ENCODE results near the gene CFAP58.

CFAP58 gene

GRCh38 chr10:104334965-104335650 lies 18.5 kb upstream of the CFAP58 start:
- Mint-ChIP-seq H3K4me3 (peak overlapping the region; percentile 97), H3K36me3 (ENCODE audit: low read depth) (peaks cover 22% of the 10 kb centered on the region), H3K4me1 (ENCODE audit: low read depth) (peaks cover 69% of the 10 kb centered on the region), H3K9me3 (no peaks in the 10 kb centered on the region), H3K27ac (peak overlapping the region; percentile 23), H3K27me3 (ENCODE audit: low read depth) (peaks cover 2% of the 10 kb centered on the region)
- no peak for DNase-seq (ENCODE audit: low spot score)

DNA sequence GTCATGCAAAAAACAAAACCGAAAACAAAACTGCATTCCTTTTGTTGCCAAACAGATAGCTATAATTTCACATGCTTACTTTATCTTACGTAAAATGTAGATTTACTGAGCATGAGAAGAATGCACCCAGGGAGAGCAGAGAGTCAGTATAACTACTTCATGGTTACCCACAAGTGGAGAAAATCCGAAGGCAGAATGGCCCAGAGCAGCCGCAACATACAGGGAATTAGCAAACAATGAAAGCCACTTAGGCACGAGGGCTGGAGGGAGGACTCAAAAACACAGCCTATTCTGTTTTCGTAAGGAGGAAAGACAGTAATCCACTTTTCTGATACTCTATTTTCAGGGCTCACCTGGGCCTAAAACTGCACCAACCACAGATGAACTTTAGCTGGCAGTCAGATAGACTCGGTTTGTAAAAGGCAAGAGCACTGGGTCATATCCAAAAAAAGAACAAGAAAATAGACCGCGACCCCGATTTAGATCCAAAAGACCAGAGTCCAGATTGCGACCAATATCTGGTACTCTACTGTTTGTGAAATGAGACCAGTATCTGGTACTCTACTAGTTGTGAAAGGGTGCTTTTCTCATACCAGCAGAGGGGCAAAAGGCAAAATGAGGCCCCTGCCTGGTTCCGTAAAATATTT lies 16.7 kb upstream of the CFAP58 start:
- Mint-ChIP-seq H3K4me1 (ENCODE audit: low read depth) (peaks cover 54% of the 10 kb centered on the region), H3K9me3 (no peaks in the 10 kb centered on the region)
- no peak for DNase-seq (ENCODE audit: low spot score)

DNA sequence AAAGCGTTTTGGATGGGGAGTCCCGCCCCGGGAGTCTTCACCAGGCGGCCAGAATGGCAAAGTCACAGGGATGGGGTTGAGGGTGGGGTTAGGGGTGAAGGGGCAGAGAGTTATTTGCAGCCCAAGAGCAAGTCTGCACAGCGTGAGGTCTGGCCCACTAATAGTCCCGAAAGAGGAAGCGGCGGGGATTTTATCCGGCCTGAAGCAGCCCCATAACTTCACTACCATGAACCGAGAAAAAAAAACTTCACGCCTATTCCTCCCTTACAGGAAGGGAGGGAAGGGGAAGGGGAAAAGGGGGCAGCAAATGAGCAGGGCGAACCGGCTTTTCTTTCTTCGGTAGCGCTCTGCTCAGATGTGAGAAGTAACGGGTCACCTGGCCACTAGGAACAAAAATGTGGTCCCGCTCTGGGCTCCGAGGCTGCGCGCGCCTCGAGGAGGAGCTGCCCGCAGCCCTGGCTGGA lies 16.1 kb upstream of the CFAP58 start:
- no peak for DNase-seq (ENCODE audit: low spot score)
- no peaks in the 10 kb centered on the region for H3K9me3 Mint-ChIP-seq
- peaks cover 18% of the 10 kb centered on the region for H3K36me3 Mint-ChIP-seq (ENCODE audit: low read depth)
- H3K27ac Mint-ChIP-seq: peak overlapping the region; percentile 100
- peaks cover 5% of the 10 kb centered on the region for H3K27me3 Mint-ChIP-seq (ENCODE audit: low read depth)
- H3K4me1 Mint-ChIP-seq (ENCODE audit: low read depth): peaks cover 53% of the 10 kb centered on the region
- H3K4me3 Mint-ChIP-seq: peak overlapping the region; percentile 97

More for the DNA sequence above, 16.7 kb upstream of the CFAP58 start:
- H3K27me3 Mint-ChIP-seq (ENCODE audit: low read depth): peaks cover 5% of the 10 kb centered on the region
- H3K4me3 Mint-ChIP-seq: peak overlapping the region; percentile 97
- peak overlapping the region; percentile 100 for H3K27ac Mint-ChIP-seq
- H3K36me3 Mint-ChIP-seq (ENCODE audit: low read depth): peaks cover 18% of the 10 kb centered on the region

DNA sequence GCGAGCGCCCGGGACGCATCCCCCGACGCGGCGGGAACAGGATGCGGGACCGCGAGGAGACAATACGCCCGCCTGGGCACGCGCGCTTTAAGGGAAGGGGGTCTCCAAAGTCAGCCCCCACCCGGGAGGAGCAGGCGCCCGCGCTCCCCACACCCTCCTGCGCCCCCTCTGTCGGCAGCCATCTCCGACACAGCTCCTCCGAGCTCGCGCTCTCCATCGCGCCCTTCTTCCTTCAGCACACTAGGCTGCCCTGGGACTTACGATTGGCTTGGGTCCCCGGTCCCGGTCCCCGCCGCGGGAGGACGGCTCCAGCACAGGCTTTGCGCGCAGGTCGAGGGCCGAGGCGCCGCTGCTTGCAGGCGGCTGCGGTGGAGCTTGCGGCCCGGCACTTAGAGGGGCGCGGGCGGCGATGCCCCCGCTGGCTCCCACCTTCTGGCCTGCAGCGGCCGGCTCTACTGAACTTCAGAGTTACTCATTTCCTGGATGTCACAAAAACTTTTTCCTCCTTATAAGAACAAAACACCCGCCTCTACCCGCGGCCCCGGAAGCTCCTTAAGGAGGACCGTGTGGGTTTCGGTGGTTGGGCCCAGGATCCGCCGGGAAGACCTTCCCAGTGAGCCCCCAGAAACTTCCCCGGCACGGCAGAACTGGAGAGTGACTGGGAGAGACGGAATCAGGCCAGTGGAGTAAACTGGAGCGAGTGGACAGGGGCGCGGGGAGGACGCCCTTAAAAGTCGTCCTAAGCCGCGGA lies 15.5 kb upstream of the CFAP58 start, which contains the start of gene ITPRIP:
ITPRIP (minus strand) TSS at position 481 of the 751 bp plus-strand sequence. CDS start 22,414 bp downstream, outside the sequence.
- peaks cover 46% of the 10 kb centered on the region for H3K4me1 Mint-ChIP-seq (ENCODE audit: low read depth)
- no peaks in the 10 kb centered on the region for H3K9me3 Mint-ChIP-seq
- peak within 1 kb of the TSS; percentile 97 for H3K4me3 Mint-ChIP-seq
- H3K36me3 Mint-ChIP-seq (ENCODE audit: low read depth): peaks cover 12% of the 10 kb centered on the region
- H3K27ac Mint-ChIP-seq: peak within 1 kb of the TSS; percentile 100
- peak; percentile 75 for DNase-seq (ENCODE audit: low spot score)
- H3K27me3 Mint-ChIP-seq (ENCODE audit: low read depth): peaks cover 5% of the 10 kb centered on the region

DNA sequence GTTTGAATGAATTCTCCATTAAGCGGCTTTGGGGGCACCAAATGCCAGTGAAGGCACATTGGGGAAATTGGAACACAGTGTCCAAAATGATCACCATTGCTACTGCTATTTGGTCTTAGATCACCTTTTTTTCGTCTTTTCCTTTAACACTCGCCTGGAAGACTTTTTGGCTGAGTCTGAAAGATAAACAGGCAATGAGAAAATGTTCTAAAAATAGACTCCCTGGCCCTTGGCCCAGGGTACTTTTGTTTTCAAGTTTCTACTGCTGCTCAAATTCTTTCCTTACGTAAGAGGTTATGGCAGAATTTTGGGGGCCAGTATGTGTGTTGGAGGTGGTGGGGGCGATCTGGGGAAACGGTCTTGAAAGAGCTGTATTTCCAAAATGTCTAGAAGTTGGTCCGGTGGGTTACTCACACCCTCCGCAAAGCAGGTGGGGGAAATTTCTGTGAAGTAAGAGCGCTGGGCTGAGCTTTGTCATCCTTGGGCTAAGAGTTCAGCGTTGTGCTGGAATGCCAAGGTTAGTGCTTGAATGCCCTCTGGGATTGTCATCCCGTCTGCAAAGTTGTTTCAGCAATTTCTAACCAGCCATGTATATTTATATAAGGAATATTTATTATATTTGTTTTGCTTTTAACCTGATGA lies 14.0 kb upstream of the CFAP58 start:
- peak overlapping the region; percentile 69 for H3K27ac Mint-ChIP-seq
- H3K36me3 Mint-ChIP-seq (ENCODE audit: low read depth): peaks cover 8% of the 10 kb centered on the region
- peak overlapping the region; percentile 97 for H3K4me3 Mint-ChIP-seq
- DNase-seq (ENCODE audit: low spot score): no peak
- no peaks in the 10 kb centered on the region for H3K9me3 Mint-ChIP-seq
- peaks cover 5% of the 10 kb centered on the region for H3K27me3 Mint-ChIP-seq (ENCODE audit: low read depth)
- H3K4me1 Mint-ChIP-seq (ENCODE audit: low read depth): peaks cover 38% of the 10 kb centered on the region

DNA sequence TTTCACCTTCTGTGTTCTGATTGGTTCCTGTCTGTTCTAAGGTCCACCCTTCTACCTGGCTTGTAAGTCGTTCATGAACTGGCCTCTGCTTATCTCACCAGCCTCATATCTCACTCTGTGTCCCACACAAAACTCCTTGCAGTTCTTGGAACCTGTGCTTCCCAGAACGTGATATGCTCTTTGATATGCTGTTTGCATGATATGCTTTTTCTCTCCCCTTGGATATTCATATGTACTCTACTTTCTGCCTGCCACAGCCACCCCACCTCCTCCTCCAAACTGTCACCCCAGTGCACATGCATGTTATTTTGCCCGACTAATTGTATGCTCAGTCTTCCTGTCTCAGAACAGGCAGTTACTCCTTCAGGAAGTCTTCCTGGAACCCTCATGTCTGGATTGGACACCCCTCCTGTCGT lies 13.5 kb upstream of the CFAP58 start:
- Mint-ChIP-seq H3K4me3 (peak overlapping the region; percentile 52), H3K36me3 (ENCODE audit: low read depth) (peaks cover 5% of the 10 kb centered on the region), H3K9me3 (peaks cover under 1% of the 10 kb centered on the region), H3K27ac (peak overlapping the region; percentile 32), H3K4me1 (ENCODE audit: low read depth) (peaks cover 33% of the 10 kb centered on the region), H3K27me3 (ENCODE audit: low read depth) (peaks cover 5% of the 10 kb centered on the region)
- DNase-seq (ENCODE audit: low spot score): no peak

GRCh38 chr10:104340641-104341040 lies 13.0 kb upstream of the CFAP58 start:
- peaks cover 5% of the 10 kb centered on the region for H3K9me3 Mint-ChIP-seq
- no peak for DNase-seq (ENCODE audit: low spot score)
- peaks cover 33% of the 10 kb centered on the region for H3K4me1 Mint-ChIP-seq (ENCODE audit: low read depth)
- H3K4me3 Mint-ChIP-seq: no peak overlapping the region
- H3K27me3 Mint-ChIP-seq (ENCODE audit: low read depth): peaks cover 5% of the 10 kb centered on the region
- H3K27ac Mint-ChIP-seq: no peak overlapping the region
- H3K36me3 Mint-ChIP-seq (ENCODE audit: low read depth): peaks cover 8% of the 10 kb centered on the region

DNA sequence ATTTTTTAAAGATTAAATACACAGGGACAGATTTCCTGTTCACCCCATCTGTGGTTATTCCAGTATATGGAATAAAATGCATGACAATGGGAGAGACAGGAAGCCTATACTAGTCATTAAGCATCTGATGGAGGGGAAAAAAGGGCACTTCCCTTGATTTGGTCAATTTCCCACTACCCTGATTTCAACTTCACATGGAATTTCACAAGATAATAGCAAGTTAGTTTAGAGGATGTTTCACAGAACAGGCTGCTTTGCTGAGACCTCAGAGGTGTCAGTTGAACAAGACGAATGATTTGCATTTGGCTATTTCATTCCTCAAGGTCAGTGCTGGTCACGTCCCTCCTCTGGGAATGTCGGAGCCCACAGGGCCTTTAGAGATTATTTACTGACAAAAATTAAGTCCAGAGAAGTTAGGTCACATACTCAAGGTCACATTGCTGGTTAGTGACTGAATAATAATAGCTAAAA lies 10.7 kb upstream of the CFAP58 start:
- Mint-ChIP-seq H3K27me3 (ENCODE audit: low read depth) (peaks cover 5% of the 10 kb centered on the region), H3K4me3 (no peak overlapping the region), H3K27ac (no peak overlapping the region), H3K9me3 (peaks cover 9% of the 10 kb centered on the region), H3K36me3 (ENCODE audit: low read depth) (peaks cover 6% of the 10 kb centered on the region), H3K4me1 (ENCODE audit: low read depth) (peaks cover 27% of the 10 kb centered on the region)
- no peak for DNase-seq (ENCODE audit: low spot score)

GRCh38 chr10:104344219-104344618 lies 9.4 kb upstream of the CFAP58 start:
- H3K4me1 Mint-ChIP-seq (ENCODE audit: low read depth): peaks cover 21% of the 10 kb centered on the region
- peaks cover 9% of the 10 kb centered on the region for H3K9me3 Mint-ChIP-seq
- no peak for DNase-seq (ENCODE audit: low spot score)
- no peak overlapping the region for H3K27ac Mint-ChIP-seq
- no peak overlapping the region for H3K4me3 Mint-ChIP-seq
- H3K27me3 Mint-ChIP-seq (ENCODE audit: low read depth): peaks cover 5% of the 10 kb centered on the region
- peaks cover 6% of the 10 kb centered on the region for H3K36me3 Mint-ChIP-seq (ENCODE audit: low read depth)

DNA sequence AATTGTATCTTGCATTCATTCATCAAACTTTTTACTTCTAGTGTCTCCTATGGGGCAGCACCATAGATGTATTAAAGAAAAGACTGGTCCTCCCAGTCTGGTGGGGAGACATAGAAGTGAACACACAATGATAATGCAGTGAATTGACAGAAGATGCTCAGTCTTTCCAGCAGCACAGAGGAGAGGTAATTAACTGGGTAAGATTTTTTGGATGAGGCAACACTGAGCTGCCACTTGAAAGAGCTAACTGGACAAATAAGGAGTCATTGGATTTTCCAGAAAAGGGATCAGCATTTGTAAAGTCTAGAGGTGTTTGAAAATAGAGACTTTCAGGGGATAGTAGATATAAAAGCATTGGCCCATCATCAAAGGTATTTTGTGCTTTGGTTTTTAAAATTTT lies 8.1 kb upstream of the CFAP58 start:
- no peak for DNase-seq (ENCODE audit: low spot score)
- Mint-ChIP-seq H3K4me1 (ENCODE audit: low read depth) (peaks cover 10% of the 10 kb centered on the region), H3K27me3 (ENCODE audit: low read depth) (no peaks in the 10 kb centered on the region), H3K4me3 (no peak overlapping the region), H3K27ac (no peak overlapping the region), H3K36me3 (ENCODE audit: low read depth) (peaks cover 6% of the 10 kb centered on the region), H3K9me3 (peaks cover 9% of the 10 kb centered on the region)

- Mint-ChIP-seq H3K4me3 (no peak overlapping the region), H3K27ac (no peak overlapping the region), H3K27me3 (ENCODE audit: low read depth) (no peaks in the 10 kb centered on the region), H3K9me3 (peaks cover 9% of the 10 kb centered on the region), H3K36me3 (ENCODE audit: low read depth) (peaks cover 6% of the 10 kb centered on the region), H3K4me1 (ENCODE audit: low read depth) (peaks cover 11% of the 10 kb centered on the region)
- no peak for DNase-seq (ENCODE audit: low spot score)
Observed at GRCh38 chr10:104345941-104346340, 7.7 kb upstream of the CFAP58 start.

DNA sequence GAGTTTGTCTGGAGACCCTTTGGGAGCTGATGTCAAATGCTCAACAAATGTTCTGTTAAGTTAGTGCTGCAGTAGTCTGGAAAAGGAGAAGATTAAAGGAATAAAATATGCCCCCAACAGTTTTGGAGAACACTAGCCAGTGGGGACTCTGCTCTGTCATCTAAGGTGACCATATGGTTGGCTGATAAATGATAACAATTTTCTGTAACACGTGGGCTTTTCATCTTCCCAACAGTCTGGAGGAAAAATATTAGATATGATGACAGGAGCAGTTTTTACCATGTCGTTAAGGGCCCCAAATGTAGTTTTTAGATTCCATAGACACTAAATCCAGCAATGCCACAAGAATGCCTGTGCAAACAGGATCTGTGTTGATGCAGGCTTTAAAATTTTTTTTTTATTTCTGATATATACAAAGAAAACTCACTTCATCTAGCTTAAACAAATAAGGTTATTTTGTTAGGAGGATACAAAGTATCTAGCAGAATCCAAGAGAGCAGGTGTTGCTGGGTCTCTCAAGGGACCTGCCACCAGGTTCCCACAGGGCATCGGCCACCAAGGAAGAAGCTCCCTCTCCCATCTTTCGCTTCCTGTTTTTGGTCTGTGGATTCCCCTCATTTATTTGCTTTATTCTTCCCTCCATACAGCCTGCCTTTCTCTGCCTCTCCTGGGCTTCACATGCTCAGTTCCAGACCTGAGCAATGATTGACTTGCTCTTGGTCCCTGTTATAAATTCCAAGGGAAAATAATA lies 6.2 kb upstream of the CFAP58 start:
- H3K9me3 Mint-ChIP-seq: peaks cover 9% of the 10 kb centered on the region
- peaks cover 6% of the 10 kb centered on the region for H3K36me3 Mint-ChIP-seq (ENCODE audit: low read depth)
- no peaks in the 10 kb centered on the region for H3K27me3 Mint-ChIP-seq (ENCODE audit: low read depth)
- no peak overlapping the region for H3K4me3 Mint-ChIP-seq
- no peak overlapping the region for H3K27ac Mint-ChIP-seq
- DNase-seq (ENCODE audit: low spot score): no peak
- H3K4me1 Mint-ChIP-seq (ENCODE audit: low read depth): peaks cover 25% of the 10 kb centered on the region

DNA sequence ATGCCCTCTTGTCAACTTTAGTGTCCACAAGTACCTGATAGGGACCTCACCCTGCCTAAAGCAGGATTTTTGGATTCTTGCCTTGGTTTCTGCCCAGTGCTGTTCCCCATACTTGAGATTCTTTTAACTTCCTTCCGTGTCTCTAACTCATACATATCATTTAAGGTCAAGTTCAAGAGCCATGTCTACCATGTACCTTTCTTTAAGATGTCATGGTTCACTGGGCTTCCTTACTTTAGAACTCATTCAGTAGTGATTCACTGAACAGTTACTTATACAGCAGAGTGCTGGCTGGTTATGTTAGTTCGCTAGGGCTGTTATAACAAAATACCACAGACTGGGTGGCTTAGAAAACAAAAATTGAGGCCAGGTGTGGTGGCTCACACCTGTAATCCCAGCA lies 5.0 kb upstream of the CFAP58 start:
- H3K9me3 Mint-ChIP-seq: peaks cover 9% of the 10 kb centered on the region
- no peak overlapping the region for H3K4me3 Mint-ChIP-seq
- H3K27me3 Mint-ChIP-seq (ENCODE audit: low read depth): no peaks in the 10 kb centered on the region
- no peak for DNase-seq (ENCODE audit: low spot score)
- H3K27ac Mint-ChIP-seq: no peak overlapping the region
- H3K4me1 Mint-ChIP-seq (ENCODE audit: low read depth): peaks cover 27% of the 10 kb centered on the region
- peaks cover 6% of the 10 kb centered on the region for H3K36me3 Mint-ChIP-seq (ENCODE audit: low read depth)
